Midbrain (tissue), 1 donor: Measurements from ENCODE around the gene SDCBP2.

Experiments
- DNase-seq: peaks from one replicate; lab custom pipeline; 2025; lab: John Stamatoyannopoulos, UW

SDCBP2 gene

DNA sequence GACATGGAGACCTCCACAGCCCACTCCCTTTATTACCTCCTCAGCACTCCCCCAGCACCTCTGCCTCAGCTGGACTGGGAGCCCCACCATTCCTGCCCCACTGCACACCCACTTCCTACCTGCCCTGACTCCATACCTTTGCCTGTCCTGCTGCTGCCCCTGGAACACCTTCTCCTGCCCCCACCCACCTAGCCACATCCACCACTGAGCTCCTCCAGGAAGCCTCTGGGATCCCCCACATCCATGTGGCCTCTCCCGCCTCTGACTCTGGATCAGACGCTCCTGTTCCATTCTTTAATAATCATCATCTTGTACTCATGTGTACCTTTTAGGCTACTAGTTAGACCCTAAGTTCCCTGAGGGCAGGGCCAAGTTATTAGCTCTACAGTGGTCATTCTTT is 2.2 kb upstream of the SDCBP2 start:
- DNase-seq = no peak

DNA sequence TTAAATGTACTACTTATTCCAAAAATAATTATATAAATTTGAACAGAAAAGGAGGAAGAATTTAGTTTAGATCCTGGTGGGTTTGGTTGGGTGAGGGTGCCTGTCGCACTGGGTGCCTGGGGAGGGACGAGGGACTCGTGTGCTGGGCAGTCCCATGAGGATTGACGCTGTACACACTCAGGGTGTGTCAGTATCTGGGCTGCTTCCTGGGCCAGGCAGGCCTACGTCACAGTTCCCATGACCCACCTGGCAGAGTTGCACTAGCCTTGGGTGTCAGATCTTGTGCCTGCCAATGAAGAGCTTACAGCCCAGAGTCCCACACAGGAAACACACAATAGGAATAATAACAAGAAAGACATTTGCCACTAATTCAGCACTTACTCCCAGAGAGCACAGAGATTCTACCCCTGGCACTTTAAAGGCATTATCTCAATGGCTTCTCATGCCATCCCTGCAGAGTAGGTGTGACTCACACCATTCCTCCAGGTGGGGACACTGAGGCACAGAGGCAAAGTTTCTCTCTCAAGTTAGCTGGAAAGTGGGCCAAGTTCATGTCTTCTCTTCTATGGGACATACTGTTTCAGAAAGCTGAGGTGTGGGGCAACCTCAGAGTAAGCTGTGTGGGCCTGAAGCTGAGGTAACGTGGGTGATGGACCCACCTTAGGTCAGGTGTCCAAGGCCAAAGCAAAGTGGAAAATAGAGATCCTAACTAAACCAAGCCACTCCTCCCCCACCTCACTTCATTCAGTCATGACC is 1.3 kb upstream of the SDCBP2 start:
- peak; percentile 42 for DNase-seq

DNA sequence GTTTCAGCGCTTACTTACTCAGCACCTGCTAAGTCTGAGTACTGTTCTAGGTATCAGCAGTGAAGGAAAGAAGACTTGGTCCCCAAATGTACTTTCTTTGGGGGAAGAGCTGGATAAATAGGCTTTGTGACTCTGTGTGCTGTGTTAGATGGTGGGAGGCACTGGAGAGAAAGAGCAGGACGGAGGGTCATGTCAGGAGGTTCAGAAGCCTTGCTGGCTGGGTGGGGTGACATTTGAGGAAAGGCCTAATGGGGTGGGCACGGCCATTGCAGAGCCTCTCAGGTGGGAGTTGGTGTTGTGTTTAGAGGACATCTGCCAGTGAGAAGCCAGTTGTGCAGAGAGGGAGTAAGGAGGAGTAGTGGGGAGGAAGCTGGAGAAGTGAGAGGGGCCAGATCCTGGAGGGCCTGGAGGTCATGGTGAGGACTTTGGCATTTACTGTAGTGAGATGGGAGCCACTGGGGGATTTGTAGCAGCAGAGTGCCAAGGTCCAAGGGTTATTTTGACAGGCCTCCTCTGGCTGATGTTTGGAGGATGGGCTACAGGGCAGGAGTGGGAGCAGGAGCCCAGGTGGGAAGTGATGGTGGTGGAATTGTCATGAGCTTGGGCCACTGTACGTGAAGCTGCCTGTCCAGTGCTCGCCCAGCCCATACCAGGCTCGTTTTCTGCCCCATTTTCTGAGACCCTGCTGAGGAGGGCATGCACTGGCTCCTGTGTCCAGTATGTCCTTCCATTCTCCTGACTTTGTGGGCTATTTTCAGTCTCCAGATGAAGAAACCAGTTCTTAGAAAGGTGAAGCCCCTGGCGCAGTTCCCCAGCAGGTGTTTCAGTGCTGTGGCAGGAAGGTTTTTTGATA is 886 bp downstream of the SDCBP2 start:
- no peak for DNase-seq

DNA sequence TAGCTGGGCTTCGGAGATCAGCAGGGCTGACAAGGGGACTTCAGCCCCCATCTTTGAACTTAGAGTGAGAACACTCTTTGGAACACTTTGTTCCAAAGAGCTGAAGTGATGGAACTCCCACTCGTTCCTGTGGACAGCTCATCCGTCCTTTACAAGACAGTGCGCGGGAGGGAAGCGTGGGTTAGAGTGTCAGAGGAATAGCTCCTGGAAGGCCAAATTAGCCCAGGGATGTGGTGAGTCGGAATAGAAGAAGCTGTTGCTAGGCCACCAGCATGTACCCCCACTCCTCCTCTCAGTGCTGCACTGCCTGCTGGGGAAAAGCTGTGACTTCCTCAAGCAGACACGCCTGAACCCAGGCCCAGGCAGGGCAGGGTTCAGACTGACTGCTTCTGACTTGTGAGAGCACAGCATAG is 1.7 kb downstream of the SDCBP2 start:
- DNase-seq = no peak

DNA sequence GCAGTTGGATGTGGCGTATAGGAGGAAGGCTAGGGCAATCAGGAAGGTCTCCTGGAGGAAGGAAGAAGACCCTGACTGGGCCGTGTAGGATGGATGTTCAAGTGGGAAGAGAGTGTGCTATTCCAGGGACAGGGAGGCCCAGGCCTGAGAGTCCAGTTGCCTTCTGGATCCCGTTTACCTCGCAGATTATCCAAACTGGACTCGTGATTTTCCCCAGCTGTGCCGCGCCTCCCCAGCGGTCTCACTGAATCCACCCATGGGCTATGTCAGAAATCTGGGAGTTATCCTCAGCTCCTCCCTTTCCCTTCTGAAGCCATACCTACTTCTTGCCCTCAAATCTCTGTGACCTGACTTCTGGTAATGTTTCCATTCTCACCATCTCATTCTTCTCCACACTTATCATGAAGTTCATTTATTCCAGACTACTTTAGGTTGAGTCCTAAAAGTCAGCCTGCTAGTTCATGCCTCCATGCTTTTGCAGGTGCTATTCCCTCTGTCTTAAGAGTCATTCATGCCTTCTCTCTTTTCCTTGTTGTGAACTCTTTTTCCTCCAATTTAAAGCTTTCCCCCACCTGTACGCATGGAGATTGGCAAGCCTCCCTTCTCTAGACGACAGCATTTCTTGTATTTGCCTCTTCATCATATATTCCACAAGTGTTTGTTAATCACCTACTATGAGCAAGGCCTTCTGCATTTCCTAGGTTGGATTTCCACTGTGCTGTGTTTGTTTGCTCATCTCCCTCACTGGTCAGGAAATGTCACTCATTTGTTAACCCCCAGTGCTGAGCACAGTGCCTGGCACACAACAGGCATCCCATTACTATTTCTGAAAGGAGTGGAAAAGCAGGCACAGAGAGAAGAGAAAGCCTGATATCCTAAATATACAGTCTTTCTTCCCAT is 2.7 kb downstream of the SDCBP2 start:
- DNase-seq = no peak

DNA sequence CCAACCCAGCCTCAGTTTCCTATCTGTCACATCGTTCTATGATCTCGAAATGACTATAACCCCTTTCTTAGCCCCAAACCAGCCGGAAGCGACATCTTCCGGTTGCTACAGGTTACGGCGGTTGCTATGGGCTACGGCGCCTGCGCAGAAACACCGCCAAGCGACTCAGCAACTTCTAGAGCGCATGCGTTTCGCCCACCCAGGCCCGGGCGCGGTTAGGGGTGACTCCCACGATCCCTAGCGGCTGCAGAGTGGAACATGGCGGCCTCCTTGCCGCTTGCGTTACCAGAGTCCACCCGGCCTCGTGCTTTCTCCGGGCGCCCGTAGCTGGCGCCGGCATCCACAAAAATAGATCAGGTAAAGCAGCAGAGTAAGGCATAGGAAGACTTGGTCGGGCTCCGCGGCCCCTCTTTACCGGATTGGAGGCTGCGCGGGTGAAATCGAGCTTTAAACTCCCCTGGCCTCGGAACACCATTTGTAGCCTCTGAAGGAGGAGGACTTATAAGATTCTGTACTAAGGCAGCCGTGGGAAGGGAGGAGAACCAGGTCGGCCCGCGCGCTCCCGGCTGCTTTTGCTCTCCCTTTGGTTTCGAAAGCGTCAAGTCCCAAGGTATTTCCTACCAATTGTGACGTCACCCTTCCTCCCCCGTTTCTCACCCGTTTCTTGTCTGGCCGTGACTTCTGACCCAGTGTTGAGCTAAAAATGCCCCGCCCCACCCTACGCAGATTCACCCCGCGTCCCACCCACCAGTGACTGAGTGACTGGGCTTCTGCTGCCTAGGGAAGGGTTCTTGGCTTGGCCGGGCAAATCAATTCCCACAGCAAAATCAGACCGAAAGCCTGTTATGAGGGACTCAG is 3.5 kb downstream of the SDCBP2 start:
- DNase-seq = peak; percentile 97

DNA sequence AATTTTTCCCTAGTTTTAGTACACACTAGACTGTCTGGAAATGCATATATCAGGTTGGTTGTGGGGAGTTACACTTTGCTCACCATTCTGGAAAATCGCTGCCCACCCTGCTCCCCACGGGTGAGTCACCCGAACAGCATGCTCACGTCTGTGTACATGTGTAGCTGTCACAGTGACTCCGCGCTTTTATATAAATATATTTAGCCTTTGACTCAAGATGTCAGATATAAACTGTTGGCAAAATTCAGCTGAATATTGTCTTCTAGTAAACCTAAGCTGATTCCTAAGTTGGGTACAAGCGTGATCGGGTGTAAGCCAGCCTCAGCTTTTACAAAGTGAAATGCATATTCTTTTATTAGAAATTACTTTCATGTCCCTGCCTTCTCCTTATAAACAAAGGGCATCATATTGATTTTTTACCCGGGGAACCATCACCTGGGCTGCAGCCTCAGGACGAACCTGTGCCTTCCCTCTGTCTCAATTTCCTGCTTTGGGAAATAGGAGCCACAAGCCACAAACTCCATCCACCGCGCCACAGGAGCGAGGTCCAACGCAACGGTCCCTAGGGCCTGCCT is 4.3 kb downstream of the SDCBP2 start:
- DNase-seq = no peak

DNA sequence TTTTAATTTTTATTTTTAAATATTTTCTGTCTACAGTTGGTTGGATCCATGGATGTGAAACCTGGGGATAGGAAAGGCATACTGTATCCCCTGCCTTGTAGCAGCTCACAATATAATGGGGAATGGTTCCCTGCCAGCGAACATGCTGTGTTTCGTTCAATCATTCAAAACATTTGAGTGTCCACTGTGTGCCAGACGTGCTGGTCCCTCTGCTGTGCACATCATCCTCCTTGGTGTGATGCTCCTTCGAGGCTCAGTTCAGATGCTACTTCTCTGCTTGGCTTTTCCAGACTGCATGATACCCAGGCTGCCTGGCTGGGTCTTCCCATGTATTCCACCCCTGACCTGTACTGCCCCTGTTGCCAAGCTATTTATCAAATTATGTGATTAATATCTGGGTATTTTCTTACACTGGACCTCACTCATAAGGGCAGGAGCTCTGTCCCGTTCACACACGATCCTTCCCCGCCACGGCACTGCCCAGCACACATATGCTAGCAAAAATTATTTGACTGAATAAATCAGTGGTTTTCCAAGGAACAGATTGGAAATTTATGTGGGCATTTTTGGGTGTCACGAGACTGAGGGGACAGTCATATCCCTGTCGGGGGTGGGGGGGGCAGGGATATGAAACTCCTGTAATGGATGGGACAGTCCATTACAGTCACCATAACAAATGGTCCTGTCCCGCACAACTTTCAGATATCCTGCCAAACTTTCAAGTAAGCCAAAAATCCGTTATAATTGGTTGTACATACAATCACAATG is 4.9 kb downstream of the SDCBP2 start:
- DNase-seq = no peak

DNA sequence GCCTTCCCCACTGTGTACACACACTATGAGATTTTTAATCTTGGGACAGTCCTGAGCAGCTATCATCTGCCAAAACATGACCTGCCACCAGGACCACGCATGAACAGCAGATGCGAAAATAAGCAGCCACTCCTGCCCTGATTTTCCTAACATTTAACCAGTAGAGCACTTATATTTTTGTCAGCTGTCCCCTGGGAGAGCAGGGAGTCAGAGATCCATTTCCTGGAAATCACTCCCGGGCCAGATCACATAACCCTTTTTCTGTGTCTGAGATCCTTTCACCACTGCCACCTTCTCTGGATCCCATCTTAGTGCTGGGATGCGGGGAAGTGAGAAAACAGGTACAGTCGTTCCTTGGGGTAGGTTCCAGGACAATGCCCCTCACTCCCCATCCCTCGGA is 5.7 kb downstream of the SDCBP2 start:
- no peak for DNase-seq

DNA sequence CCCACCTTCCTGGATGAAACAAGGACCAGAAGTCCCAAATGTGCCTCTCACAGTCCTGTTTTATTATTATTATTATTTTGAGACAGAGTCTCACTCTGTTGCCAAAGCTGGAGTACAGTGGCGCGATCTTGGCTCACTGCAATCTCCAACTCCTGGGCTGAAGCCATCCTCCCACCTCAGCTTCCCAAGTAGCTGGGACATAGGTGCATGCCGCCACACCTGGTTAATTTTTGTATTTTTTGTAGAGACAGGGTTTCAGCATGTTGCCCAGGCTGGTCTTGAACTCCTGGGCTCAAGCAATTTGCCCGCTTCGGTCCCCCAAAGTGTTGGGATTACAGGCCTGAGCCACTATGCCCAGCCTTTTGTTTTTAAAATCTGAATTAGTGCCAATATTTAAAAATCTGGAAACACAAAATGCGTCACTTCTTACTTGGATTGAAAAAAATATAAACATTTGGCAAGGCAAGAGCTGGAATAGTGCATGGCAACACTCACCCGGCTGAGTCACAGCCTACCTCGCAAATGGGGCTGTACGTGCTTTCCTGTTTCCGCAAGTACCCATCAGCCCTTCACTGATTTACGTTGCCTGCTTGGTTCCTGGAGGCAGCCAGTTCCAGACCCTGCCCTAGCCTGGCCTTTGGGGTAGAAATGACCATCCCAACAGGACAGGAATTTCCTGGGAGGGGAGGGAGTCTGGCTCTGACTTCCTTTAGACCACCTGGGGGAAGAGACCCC is 6.3 kb downstream of the SDCBP2 start:
- DNase-seq = no peak

DNA sequence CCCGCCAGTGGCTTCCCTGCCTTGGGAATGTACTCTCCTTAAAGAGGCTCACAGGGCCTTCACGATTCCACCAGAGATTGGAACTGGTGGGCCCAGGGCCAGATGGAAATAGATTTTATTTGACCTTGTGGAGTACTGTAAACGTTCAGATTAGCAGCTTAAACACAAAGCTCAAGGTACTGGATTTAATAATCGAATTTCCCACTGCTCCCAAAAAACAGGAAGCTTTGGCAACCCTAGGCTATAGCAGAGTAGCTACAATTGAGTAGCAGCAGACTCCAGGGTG is 7.3 kb downstream of the SDCBP2 start:
- no peak for DNase-seq

DNA sequence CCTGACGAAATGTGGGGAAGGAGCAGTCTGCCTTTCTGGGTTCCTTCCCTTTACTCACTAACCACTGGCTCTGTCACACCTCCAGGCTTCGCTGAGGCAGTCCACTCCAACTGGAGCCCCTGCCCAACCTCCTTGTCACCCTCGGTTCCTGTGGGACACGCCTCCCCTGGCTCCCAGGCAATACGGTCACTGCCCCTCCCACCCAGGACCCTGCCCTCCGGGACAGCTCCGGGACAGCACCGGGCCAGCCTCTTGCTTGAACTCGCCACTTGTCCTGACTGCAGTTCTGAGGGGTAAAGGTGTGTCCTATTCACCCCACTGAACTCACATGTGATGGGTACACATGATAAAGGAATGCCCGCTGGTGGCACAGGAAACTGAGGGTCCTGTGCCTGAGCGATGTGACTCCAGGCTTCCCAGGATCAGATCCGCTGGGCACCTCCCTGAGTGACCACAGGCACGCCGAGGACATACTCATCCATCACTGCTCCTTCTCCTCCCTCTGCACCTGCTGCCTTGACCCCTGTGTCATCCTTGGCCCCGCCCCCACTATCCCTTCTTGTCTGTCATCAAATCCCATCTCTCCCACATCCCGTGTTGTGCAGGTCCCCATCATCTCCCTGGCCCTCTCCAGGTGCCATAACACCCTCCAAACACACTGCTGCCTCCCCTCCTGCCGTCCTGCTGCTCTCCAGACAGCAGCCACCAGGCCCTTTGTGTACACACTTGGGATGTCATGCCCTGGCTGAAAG is 7.9 kb downstream of the SDCBP2 start:
- no peak for DNase-seq

DNA sequence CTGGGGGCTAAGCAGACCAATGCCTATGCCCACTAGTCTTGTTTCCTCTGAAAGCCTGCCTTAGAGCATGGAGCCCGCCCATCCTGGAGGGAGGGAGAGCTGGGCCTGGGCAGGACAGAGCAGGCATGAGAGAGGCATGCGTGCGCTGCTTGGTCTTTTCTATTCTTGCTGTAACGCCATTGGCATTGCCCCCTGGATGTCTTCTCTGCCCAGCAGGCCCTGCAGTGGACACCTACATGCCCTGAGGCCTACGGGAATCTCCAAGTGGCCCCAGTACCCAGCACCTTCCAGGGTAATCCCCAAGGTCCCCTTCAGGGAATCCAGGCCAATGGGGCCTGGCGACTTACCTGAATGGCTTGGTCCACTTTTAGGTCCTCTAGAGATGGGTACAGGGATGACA is 8.9 kb downstream of the SDCBP2 start:
- no peak for DNase-seq

DNA sequence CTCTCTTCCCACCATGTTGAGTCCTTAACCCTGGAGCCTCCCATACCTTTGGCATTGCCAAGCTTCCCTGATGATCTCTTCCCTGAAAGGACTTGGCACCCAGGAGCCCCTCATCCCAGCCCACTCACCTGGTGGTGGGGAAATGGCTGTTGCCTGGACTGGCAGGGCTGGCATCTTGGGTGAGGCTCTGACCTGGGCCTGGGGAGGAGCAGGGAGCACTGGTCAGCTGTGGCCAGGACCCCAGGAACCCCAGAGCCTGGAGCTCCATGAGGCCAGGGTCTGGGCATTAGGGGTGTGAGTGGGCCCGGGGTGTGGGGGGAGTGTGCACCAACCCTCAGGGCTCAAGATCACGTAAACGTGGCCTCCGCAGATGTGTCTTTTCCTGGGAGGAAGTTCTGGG is 9.5 kb downstream of the SDCBP2 start:
- no peak for DNase-seq

DNA sequence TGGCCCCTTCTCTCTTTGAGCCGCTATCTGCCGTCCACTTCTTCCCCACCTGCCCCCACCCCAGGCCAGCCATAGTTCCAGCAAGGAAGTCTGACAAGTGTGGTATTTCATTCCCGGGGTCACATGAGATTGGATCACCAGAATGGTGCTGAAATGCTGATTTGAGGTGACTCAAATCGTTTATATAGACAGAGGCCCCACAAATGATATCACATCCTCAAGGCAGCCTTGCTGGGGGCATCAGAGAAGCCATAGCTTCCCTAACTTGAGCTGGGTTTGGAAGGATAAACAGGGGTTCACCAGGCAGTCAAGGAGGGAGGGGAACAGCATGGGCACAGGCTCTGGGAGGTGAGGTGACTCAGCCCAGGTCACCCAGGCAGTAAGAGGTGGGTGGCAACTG is 9.9 kb downstream of the SDCBP2 start:
- DNase-seq = no peak

DNA sequence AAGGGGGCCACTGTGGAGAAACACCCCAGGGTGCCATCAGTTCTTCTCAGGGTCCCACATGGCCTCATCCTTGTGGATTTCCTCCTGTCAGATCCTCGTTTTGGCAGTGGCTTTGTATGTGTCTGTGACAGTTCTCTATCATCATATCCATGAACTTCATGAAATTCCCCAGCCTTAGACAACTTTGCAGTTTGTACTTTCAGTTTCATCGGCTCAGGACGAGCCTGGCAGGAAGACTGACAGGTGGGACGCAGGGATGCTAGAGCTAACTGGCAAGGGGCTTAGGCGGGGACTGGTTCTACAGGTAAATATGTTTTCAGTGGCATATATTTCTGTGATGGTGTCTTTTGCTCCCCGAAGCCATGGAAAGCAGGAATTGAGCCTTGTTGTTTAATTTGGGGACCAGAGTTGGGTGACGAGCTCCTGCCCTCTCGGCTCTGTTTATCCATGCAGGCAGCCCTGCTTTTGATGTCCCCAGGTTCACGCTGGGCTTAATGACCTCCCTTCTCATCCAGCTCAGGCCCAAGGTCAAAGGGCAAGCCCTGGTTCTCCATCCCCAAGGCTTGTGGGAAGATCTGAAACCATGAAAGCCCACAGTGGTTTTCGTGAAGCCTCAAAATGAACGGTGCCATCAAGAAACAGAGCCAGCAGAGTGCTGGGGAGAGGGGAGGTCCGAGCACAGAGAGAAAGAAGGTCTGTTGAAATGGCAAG is 11.2 kb downstream of the SDCBP2 start:
- DNase-seq = no peak

DNA sequence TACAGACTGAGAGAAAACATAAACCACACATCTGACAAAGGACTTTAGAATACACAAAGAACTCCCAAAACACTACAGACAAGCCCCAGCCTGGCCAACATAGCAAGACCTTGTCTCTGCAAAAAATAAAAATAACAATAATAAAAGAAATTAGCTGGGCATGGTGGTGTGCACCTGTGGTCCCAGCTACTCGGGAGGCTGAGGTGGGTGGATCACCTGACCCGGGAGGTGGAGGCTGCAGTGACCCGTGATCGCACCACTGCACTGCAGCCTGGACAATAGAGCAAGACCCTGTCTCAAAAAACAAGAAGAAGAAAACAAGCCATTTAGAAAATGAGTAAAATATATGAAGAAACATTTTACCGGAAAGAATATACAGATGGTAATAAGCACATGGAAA is 13.1 kb downstream of the SDCBP2 start:
- DNase-seq = no peak

DNA sequence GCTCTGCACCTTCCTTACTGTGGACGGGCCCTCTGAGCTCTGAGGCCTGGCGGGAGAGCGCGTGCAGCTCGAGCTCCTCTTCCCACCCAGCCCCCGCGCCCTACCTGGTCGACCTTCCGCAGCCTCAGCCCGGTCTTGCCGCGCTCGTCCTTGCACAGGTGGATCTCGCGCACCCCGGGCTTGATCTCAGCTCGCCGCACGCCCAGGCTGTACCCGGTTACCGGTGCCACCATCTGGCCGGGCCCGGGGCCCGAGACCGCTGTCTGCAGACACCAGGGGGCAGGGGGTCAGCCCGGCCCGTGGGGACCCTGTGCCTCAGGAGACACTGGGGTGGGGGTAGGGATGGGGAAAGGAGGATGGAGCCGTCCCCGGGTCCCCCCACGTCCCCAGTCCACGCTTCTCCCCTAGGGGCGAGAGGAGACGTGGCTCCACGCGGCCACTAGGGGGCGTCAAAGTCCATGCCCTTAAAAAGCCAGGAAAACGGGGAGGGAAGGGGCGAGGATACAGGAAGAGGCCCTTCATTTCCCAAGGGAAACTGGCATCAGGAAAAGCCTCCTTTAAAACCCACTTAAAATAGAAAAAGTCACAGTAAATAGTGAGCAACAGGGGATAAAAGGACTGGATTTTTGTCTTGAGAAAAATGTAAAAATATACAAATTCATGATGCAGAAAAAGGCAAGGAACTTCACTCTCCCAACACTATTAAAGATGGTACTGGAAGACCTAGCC is 15.5 kb downstream of the SDCBP2 start:
- peak; percentile 85 for DNase-seq
